ENCODE data around the gene ELP4. TPM values are rescaled to one million over a fixed set of nuclear protein-coding genes. Genes with fewer than 3 reads are reported as not detected.

Gene ELP4
- total and polyA plus RNA-seq, 3 donors from 2014 or later = 28.0 to 29.7 (median 29.1) TPM

DNA sequence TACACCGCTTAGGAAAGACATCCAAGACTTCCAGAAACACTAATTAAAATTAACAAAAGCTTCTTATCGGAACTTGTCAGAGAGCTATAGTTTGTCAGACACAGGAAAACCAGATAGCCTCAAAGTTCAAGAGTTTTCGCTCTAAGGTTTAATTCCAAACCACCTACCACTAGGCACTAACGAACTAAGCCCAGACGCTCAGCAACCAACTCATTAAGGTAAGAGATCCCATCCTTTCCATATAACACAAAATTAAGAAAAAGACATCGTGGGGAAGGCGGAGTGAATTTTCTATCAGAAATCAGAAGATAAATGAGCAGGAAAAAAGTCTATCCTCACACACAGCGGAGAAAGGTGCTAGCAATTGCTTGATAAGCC is 527 bp upstream of the ELP4 start:
- Histone ChIP-seq H3K27ac (peak overlapping the region; percentile 73 to 92), H3K4me1 (peaks cover 5% of the 10 kb centered on the region), H3K9me3 (no peaks in the 10 kb centered on the region), H3K36me3 (ENCODE audit: low read depth, missing control alignments) (no peaks in the 10 kb centered on the region), H3K27me3 (no peaks in the 10 kb centered on the region), H3K4me3 (peak overlapping the region; percentile 72 to 89)
- intact Hi-C loops (cut with DNase I; ENCODE audit: low total_unique reads) = no loop called here
- WGBS, 2 donors = 2% methylated on average over 8 of the region's 8 CpGs
- no peak for DNase-seq
- no peak for TF ChIP-seq POLR2A (IDR thresholded peaks at IDR 0.05)
- TF ChIP-seq, protein P1, sequence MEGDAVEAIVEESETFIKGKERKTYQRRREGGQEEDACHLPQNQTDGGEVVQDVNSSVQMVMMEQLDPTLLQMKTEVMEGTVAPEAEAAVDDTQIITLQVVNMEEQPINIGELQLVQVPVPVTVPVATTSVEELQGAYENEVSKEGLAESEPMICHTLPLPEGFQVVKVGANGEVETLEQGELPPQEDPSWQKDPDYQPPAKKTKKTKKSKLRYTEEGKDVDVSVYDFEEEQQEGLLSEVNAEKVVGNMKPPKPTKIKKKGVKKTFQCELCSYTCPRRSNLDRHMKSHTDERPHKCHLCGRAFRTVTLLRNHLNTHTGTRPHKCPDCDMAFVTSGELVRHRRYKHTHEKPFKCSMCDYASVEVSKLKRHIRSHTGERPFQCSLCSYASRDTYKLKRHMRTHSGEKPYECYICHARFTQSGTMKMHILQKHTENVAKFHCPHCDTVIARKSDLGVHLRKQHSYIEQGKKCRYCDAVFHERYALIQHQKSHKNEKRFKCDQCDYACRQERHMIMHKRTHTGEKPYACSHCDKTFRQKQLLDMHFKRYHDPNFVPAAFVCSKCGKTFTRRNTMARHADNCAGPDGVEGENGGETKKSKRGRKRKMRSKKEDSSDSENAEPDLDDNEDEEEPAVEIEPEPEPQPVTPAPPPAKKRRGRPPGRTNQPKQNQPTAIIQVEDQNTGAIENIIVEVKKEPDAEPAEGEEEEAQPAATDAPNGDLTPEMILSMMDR (IDR thresholded peaks at IDR 0.05) = no peak

DNA sequence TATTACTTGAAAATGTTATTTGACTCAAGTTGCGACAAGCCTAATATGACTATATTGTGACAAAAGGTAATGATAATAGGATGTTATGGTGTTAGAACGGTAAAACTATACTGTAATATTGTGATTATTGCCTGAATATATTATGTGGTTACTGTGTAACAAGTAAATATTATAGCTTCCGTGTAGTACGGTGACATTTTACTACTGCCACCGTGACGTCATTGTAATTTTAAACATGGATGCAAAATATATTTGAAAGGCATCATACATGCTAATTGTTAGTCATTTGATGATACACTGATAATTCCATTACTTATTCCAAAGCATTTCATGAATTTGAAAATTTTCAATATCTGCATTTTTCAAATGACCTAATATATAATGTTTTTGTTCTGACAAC is 2.5 kb downstream of the ELP4 start:
- Histone ChIP-seq H3K36me3 (ENCODE audit: low read depth, missing control alignments) (no peaks in the 10 kb centered on the region), H3K4me3 (no peak overlapping the region), H3K4me1 (peaks cover 5% of the 10 kb centered on the region), H3K9me3 (no peaks in the 10 kb centered on the region), H3K27ac (no peak overlapping the region), H3K27me3 (no peaks in the 10 kb centered on the region)
- intact Hi-C loops (cut with DNase I; ENCODE audit: low total_unique reads) = no loop called here
- no peak for TF ChIP-seq POLR2A (IDR thresholded peaks at IDR 0.05)
- TF ChIP-seq, protein P1 (IDR thresholded peaks at IDR 0.05) = no peak
- no peak for DNase-seq
- 90 to 94% methylated on average over 6 of the region's 6 CpGs for WGBS, 2 donors

DNA sequence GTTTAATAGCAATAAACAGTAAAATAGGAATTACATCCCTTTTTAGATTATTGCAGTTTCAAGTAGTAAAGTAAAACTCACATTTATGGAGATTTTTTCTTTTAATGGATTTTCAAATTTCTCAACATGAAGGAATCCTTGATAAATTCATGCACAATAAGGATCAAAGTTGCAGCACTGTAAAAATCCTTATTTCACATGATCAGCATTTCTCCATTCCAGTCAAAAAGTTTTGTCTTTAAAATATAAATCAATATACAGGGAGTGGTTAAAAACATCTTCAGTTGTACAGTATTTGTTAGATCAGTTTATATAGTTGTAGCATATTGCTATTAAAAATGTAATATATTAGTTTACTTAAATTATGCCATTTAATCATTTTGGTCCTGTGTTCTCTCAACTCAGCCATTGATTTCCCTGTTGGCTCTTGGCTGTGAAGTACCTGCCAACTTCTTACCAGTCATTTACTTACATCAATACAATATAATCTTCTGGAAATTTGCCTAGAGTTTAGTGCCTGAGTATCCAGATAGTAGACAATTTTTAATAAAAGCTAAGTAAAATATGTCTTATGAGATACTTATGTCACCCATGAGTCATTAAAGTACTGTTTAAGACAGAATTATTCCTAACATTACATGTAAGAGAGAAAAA is 12.1 kb downstream of the ELP4 start:
- H3K27ac ChIP-seq = no peak overlapping the region
- no peak for DNase-seq
- no peaks in the 10 kb centered on the region for H3K36me3 ChIP-seq (ENCODE audit: low read depth, missing control alignments)
- H3K27me3 ChIP-seq = no peaks in the 10 kb centered on the region
- peaks cover 3% of the 10 kb centered on the region for H3K9me3 ChIP-seq
- H3K4me3 ChIP-seq = no peak overlapping the region
- no peaks in the 10 kb centered on the region for H3K4me1 ChIP-seq
- TF ChIP-seq, protein P1 (IDR thresholded peaks at IDR 0.05) = no peak
- no peak for TF ChIP-seq POLR2A (IDR thresholded peaks at IDR 0.05)
- intact Hi-C loops (cut with DNase I; ENCODE audit: low total_unique reads) = no loop called here

DNA sequence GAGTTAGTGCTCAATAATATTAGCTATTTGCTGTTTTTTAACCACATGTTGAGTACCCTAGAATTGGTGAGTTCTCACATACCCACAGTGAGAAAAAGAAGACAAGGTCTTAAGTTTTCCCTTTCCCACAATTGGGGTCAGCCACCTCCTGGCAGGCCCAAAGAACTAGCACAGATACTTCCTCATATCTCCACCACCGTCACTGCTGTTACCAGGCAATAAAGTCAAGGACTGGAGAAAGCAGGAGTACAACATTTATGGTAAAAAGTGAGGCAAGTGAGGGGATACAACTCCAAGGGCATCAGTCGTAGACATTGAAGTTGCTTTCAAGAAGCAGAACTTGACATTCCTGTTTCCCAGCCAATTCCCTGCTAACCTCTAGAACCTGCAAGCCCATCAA is 19.6 kb downstream of the ELP4 start:
- no peak for TF ChIP-seq POLR2A (IDR thresholded peaks at IDR 0.05)
- TF ChIP-seq, protein P1 (IDR thresholded peaks at IDR 0.05) = no peak
- Histone ChIP-seq H3K4me1 (no peaks in the 10 kb centered on the region), H3K36me3 (ENCODE audit: low read depth, missing control alignments) (no peaks in the 10 kb centered on the region), H3K9me3 (no peaks in the 10 kb centered on the region), H3K4me3 (no peak overlapping the region), H3K27me3 (no peaks in the 10 kb centered on the region), H3K27ac (no peak overlapping the region)
- 79 to 80% methylated on average over 2 of the region's 2 CpGs for whole genome bisulfite sequencing, 2 donors
- DNase-seq = no peak
- intact Hi-C loops (cut with DNase I; ENCODE audit: low total_unique reads) = no loop called here

DNA sequence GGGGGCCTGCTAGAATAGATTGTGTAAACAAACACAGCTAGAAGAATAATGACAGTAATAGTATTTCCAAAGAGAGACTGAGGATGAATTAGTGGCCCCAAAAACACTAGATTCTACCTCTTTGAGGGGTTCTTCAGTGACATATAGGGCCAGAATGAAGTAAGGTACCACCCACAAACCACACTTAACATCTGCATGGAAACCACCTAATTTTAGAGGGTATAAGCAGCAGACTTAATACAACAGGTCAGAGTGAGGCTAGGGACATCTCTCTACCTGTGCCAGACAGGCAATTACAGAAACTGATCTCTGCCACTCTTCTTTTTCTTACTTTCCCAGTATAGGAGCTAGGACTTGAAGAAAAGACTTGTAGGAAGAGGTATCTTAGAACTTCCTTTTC is 20.1 kb downstream of the ELP4 start:
- Histone ChIP-seq H3K9me3 (no peaks in the 10 kb centered on the region), H3K27ac (no peak overlapping the region), H3K4me1 (no peaks in the 10 kb centered on the region), H3K27me3 (no peaks in the 10 kb centered on the region), H3K4me3 (no peak overlapping the region), H3K36me3 (ENCODE audit: low read depth, missing control alignments) (no peaks in the 10 kb centered on the region)
- intact Hi-C loops (cut with DNase I; ENCODE audit: low total_unique reads) = no loop called here
- TF ChIP-seq, protein P1 (IDR thresholded peaks at IDR 0.05) = no peak
- no peak for TF ChIP-seq POLR2A (IDR thresholded peaks at IDR 0.05)
- no peak for DNase-seq
